Osteocyte (in vitro differentiated cells): ENCODE data around the gene OAS2. TPM values are rescaled to one million over a fixed set of nuclear protein-coding genes. Genes with fewer than 3 reads are reported as not detected.

ENCODE experiments used
- DNase-seq: peaks from one replicate; pipeline ENCODE4 v3.0.0; 2021; ENCODE audit warnings: mixed read lengths; ENCODE audit not compliant: unreplicated experiment; ENCODE audit errors: extremely low spot score
- H3K27ac Mint-ChIP-seq: one replicate; pipeline ENCODE4 v1.8.0; 2021; ENCODE audit warnings: mild to moderate bottlenecking, mixed read lengths; ENCODE audit not compliant: unreplicated experiment
- H3K27me3 Mint-ChIP-seq: one replicate; pipeline ENCODE4 v1.8.0; 2021; ENCODE audit warnings: mixed read lengths; ENCODE audit not compliant: unreplicated experiment
- H3K36me3 Mint-ChIP-seq: one replicate; pipeline ENCODE4 v1.8.0; 2021; ENCODE audit warnings: mixed read lengths; ENCODE audit not compliant: unreplicated experiment
- H3K4me1 Mint-ChIP-seq: one replicate; pipeline ENCODE4 v1.8.0; 2021; ENCODE audit warnings: mixed read lengths; ENCODE audit not compliant: unreplicated experiment
- H3K4me3 Mint-ChIP-seq: one replicate; pipeline ENCODE4 v1.8.0; 2021; ENCODE audit warnings: mild to moderate bottlenecking, moderate library complexity, mixed read lengths; ENCODE audit not compliant: unreplicated experiment
- H3K9me3 Mint-ChIP-seq: one replicate; pipeline ENCODE4 v1.8.0; 2021; ENCODE audit warnings: mixed read lengths; ENCODE audit not compliant: unreplicated experiment
- CTCF ChIP-seq: fragments of 200-600 bp; sonication (generic); IDR thresholded peaks from 2 replicates; pipeline ENCODE4 v1.5.0; 2021; ENCODE audit warnings: antibody characterized with exemption, mild to moderate bottlenecking, moderate library complexity
- total RNA-seq: library from RNA; stranded (reverse); gene quantifications from 2 replicates; pipeline ENCODE4 v1.2.1, GENCODE V29; 2021

Gene OAS2
- total RNA-seq, 1 donor from 2014 or later = not detected

GRCh38 chr12:113006206-113006605 lies 27.9 kb downstream of the OAS2 start:
- no peaks in the 10 kb centered on the region for H3K9me3 Mint-ChIP-seq
- H3K36me3 Mint-ChIP-seq = no peaks in the 10 kb centered on the region
- TF ChIP-seq CTCF = no peak
- no peak overlapping the region for H3K27ac Mint-ChIP-seq
- no peaks in the 10 kb centered on the region for H3K4me1 Mint-ChIP-seq
- no peak overlapping the region for H3K4me3 Mint-ChIP-seq
- DNase-seq = no peak
- peaks cover 14% of the 10 kb centered on the region for H3K27me3 Mint-ChIP-seq

- DNase-seq = no peak
- Mint-ChIP-seq H3K4me3 (no peak overlapping the region), H3K9me3 (no peaks in the 10 kb centered on the region), H3K27ac (no peak overlapping the region), H3K4me1 (no peaks in the 10 kb centered on the region), H3K36me3 (no peaks in the 10 kb centered on the region), H3K27me3 (peaks cover 14% of the 10 kb centered on the region)
- no peak for TF ChIP-seq CTCF
Observed at GRCh38 chr12:113006641-113007040, 28.3 kb downstream of the OAS2 start.

DNA sequence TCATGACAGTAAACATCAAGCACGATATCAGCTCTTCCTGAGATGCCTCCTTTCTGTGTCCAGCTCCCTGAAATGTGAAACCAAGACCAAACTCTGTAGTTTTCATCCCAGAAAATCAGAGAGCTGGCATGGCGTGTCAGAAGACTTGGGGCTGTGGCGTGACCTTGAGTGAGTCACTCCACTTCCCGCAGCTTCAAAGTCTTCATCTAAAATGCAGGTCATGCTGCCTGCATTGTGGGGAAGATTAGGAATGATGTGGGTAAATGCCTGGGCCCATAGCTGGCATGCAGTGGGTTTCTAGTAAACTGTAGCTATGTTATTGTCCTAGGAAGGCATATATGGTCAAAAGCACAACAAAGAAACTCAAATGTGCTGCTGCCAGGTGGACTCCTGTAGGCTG lies 28.8 kb downstream of the OAS2 start:
- Mint-ChIP-seq H3K4me3 (no peak overlapping the region), H3K9me3 (no peaks in the 10 kb centered on the region), H3K36me3 (no peaks in the 10 kb centered on the region), H3K4me1 (no peaks in the 10 kb centered on the region), H3K27ac (no peak overlapping the region), H3K27me3 (peaks cover 14% of the 10 kb centered on the region)
- no peak for TF ChIP-seq CTCF
- DNase-seq = no peak

GRCh38 chr12:113010701-113011100 lies 32.4 kb downstream of the OAS2 start:
- no peak overlapping the region for H3K4me3 Mint-ChIP-seq
- H3K36me3 Mint-ChIP-seq = no peaks in the 10 kb centered on the region
- no peak overlapping the region for H3K27ac Mint-ChIP-seq
- no peaks in the 10 kb centered on the region for H3K9me3 Mint-ChIP-seq
- H3K27me3 Mint-ChIP-seq = peaks cover 12% of the 10 kb centered on the region
- no peaks in the 10 kb centered on the region for H3K4me1 Mint-ChIP-seq
- DNase-seq = no peak
- no peak for TF ChIP-seq CTCF

DNA sequence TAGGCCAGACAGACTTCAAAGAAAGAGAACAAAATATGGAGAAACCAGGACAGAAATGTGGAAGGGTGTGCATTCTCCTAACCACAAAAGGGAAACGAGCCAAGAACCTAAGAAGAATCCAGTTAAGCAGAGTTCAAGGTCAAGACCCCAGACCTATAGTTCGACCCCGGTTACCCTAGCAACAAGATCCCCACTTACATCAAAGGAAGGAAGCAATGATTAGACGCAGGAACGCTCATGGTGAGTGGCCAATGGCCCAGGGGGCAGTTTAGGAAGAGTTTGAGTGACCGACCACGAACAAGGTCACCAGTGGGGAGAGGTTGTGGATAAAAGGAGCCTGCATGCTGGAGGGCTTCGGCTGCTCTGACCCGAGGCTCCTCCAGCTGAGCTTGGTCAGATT lies 36.2 kb downstream of the OAS2 start:
- Mint-ChIP-seq H3K36me3 (no peaks in the 10 kb centered on the region), H3K9me3 (no peaks in the 10 kb centered on the region), H3K4me1 (peaks cover 7% of the 10 kb centered on the region), H3K27me3 (peaks cover 6% of the 10 kb centered on the region), H3K4me3 (no peak overlapping the region), H3K27ac (no peak overlapping the region)
- DNase-seq = no peak
- TF ChIP-seq CTCF = no peak
